H9 (cell line): ENCODE data around the gene FBLN1. TPM values are rescaled to one million over a fixed set of nuclear protein-coding genes. Genes with fewer than 3 reads are reported as not detected.

Experiments
- DNase-seq: peaks from one replicate; pipeline ENCODE4 v3.0.0-alpha.2; 2017
- H2AFZ ChIP-seq: one replicate; pipeline ENCODE4 v1.6.1; 2013; ENCODE audit warnings: mild to moderate bottlenecking, low read length, control low read depth, moderate library complexity
- H2AK5ac ChIP-seq: 2 replicates; pipeline ENCODE4 v1.6.1; 2013; ENCODE audit warnings: low read length, control low read depth, mixed read lengths; ENCODE audit not compliant: insufficient read length
- H2BK120ac ChIP-seq: one replicate; pipeline ENCODE4 v1.6.1; 2013; ENCODE audit warnings: low read depth, mild to moderate bottlenecking, low read length, control low read depth, inconsistent platforms; ENCODE audit not compliant: poor library complexity, severe bottlenecking
- H2BK12ac ChIP-seq: 2 replicates; pipeline ENCODE4 v1.6.1; 2013; ENCODE audit warnings: low read length, control low read depth, mixed read lengths, low read depth; ENCODE audit not compliant: insufficient read length
- H2BK15ac ChIP-seq: 2 replicates; pipeline ENCODE4 v1.6.1; 2013; ENCODE audit warnings: low read depth, low read length, control low read depth
- H2BK20ac ChIP-seq: one replicate; pipeline ENCODE4 v1.6.1; 2013; ENCODE audit warnings: low read depth, mild to moderate bottlenecking, low read length, control low read depth, inconsistent platforms; ENCODE audit not compliant: poor library complexity, severe bottlenecking
- H2BK5ac ChIP-seq: 2 replicates; pipeline ENCODE4 v1.6.1; 2013; ENCODE audit warnings: low read length, control low read depth, mixed read lengths; ENCODE audit not compliant: insufficient read length
- H3K14ac ChIP-seq: 2 replicates; pipeline ENCODE4 v1.6.1; 2013; ENCODE audit warnings: low read length, control low read depth; ENCODE audit not compliant: insufficient read depth
- H3K18ac ChIP-seq: 2 replicates; pipeline ENCODE4 v1.6.1; 2013; ENCODE audit warnings: low read depth, mild to moderate bottlenecking, mixed read lengths, low read length, control low read depth; ENCODE audit not compliant: insufficient read length
- H3K23ac ChIP-seq: 2 replicates; pipeline ENCODE4 v1.6.1; 2013; ENCODE audit warnings: low read length, control low read depth, mixed read lengths, low read depth; ENCODE audit not compliant: insufficient read length
- H3K23me2 ChIP-seq: 2 replicates; pipeline ENCODE4 v1.6.1; 2013; ENCODE audit warnings: low read depth, mild to moderate bottlenecking, mixed read lengths, low read length, control low read depth; ENCODE audit not compliant: insufficient read length, poor library complexity, severe bottlenecking
- H3K27ac ChIP-seq: 2 replicates; pipeline ENCODE4 v1.5.1; 2013; ENCODE audit warnings: low read length, control low read depth, mixed read lengths, low read depth; ENCODE audit not compliant: insufficient read length
- H3K27me3 ChIP-seq: 2 replicates; pipeline ENCODE4 v1.6.1; 2013; ENCODE audit warnings: low read length, control low read depth, inconsistent platforms; ENCODE audit not compliant: insufficient read depth
- H3K4ac ChIP-seq: 2 replicates; pipeline ENCODE4 v1.6.1; 2013; ENCODE audit warnings: low read depth, mild to moderate bottlenecking, control low read depth, inconsistent platforms, low read length, moderate library complexity
- H3K4me1 ChIP-seq: 2 replicates; pipeline ENCODE4 v1.6.1; 2013; ENCODE audit warnings: low read length, control low read depth, inconsistent platforms; ENCODE audit not compliant: insufficient read depth
- H3K4me2 ChIP-seq: 2 replicates; pipeline ENCODE4 v1.6.1; 2013; ENCODE audit warnings: low read length, control low read depth, mixed read lengths; ENCODE audit not compliant: insufficient read length, insufficient read depth
- H3K56ac ChIP-seq: 2 replicates; pipeline ENCODE4 v1.6.1; 2013; ENCODE audit warnings: low read depth, mild to moderate bottlenecking, mixed read lengths, low read length, control low read depth; ENCODE audit not compliant: insufficient read length
- H3K79me1 ChIP-seq: 2 replicates; pipeline ENCODE4 v1.6.1; 2013; ENCODE audit warnings: low read depth, mild to moderate bottlenecking, moderate library complexity, low read length, control low read depth, inconsistent platforms; ENCODE audit not compliant: insufficient read depth, poor library complexity, severe bottlenecking
- H3K79me2 ChIP-seq: 2 replicates; pipeline ENCODE4 v1.6.1; 2013; ENCODE audit warnings: low read length, control low read depth, inconsistent platforms; ENCODE audit not compliant: insufficient read depth
- H3K9ac ChIP-seq: 2 replicates; pipeline ENCODE4 v1.6.1; 2013; ENCODE audit warnings: low read length, control low read depth, mixed read lengths; ENCODE audit not compliant: insufficient read length; ENCODE audit errors: extremely low read depth
- H3K9me3 ChIP-seq: one replicate; pipeline ENCODE4 v1.6.1; 2013; ENCODE audit warnings: low read depth, low read length, inconsistent platforms; ENCODE audit not compliant: control insufficient read depth
- H3T11ph ChIP-seq: one replicate; pipeline ENCODE4 v1.6.1; 2013; ENCODE audit warnings: mild to moderate bottlenecking, low read length, control low read depth, inconsistent platforms
- H4K20me1 ChIP-seq: one replicate; pipeline ENCODE4 v1.6.1; 2013; ENCODE audit not compliant: control insufficient read depth, insufficient read length, insufficient read depth
- H4K5ac ChIP-seq: 2 replicates; pipeline ENCODE4 v1.6.1; 2013; ENCODE audit warnings: low read depth, mild to moderate bottlenecking, mixed read lengths, low read length, control low read depth; ENCODE audit not compliant: insufficient read length
- H4K8ac ChIP-seq: replicated peaks from 2 replicates; pipeline ENCODE4 v1.6.1; 2013; ENCODE audit warnings: low read length, control low read depth, mixed read lengths, low read depth; ENCODE audit not compliant: insufficient read length
- H4K91ac ChIP-seq: 2 replicates; pipeline ENCODE4 v1.6.1; 2013; ENCODE audit warnings: low read depth, mild to moderate bottlenecking, moderate library complexity, mixed read lengths, low read length, control low read depth; ENCODE audit not compliant: insufficient read length
- H3K27ac Mint-ChIP-seq, 3 experiments: 2 replicates in 2 of 3; 3 replicates in 1 of 3; pipeline ENCODE4 v1.8.0; 2020 to 2021; ENCODE audit warnings: mixed read lengths in 3 of 3, mild to moderate bottlenecking in 1 of 3, moderate library complexity in 1 of 3
- H3K27me3 Mint-ChIP-seq: 2 replicates; pipeline ENCODE4 v1.8.0; 2021; ENCODE audit warnings: low read depth, mild to moderate bottlenecking, moderate library complexity, mixed read lengths
- H3K36me3 Mint-ChIP-seq, 3 experiments: 2 replicates in 2 of 3; 3 replicates in 1 of 3; pipeline ENCODE4 v1.8.0; 2020 to 2021; ENCODE audit warnings: low read depth in 3 of 3, mixed read lengths in 3 of 3; ENCODE audit not compliant: insufficient read depth in 1 of 3
- H3K4me1 Mint-ChIP-seq, 2 experiments: 2 replicates each; pipeline ENCODE4 v1.8.0; 2020; ENCODE audit warnings: mixed read lengths in 2 of 2
- H3K4me3 Mint-ChIP-seq, 2 experiments: 2 replicates in 1 of 2; 3 replicates in 1 of 2; pipeline ENCODE4 v1.8.0; 2020 to 2021; ENCODE audit warnings: mild to moderate bottlenecking in 2 of 2, mixed read lengths in 2 of 2, moderate library complexity in 1 of 2
- H3K9me3 Mint-ChIP-seq, 2 experiments: 2 replicates in 1 of 2; 3 replicates in 1 of 2; pipeline ENCODE4 v1.8.0; 2020; ENCODE audit warnings: mild to moderate bottlenecking in 2 of 2, mixed read lengths in 2 of 2, moderate library complexity in 1 of 2
- WGBS: extraction: QIAGEN DNeasy Blood & Tissue Kit; methylation state at CpG from one replicate; pipeline ENCODE4 v1.1.7; 2013; ENCODE audit warnings: missing lambda C conversion rate, low lambda C conversion rate, mixed read lengths; ENCODE audit not compliant: insufficient read length; ENCODE audit errors: extremely low coverage; 5-methylcytosine and 5-hydroxymethylcytosine counted together
- total RNA-seq: library from RNA; stranded (reverse); gene quantifications from 2 replicates; pipeline ENCODE4 v1.2.1, GENCODE V29; 2021
- TF ChIP-seq, protein P1 (sequence below): fragments of 200-600 bp; sonication (generic); conservative IDR thresholded peaks from 3 replicates; pipeline ENCODE4 v1.8.0; 2021; ENCODE audit warnings: antibody characterized with exemption, mild to moderate bottlenecking

FBLN1 gene
- total RNA-seq, 1 experiment from 2014 or later = 140 TPM

DNA sequence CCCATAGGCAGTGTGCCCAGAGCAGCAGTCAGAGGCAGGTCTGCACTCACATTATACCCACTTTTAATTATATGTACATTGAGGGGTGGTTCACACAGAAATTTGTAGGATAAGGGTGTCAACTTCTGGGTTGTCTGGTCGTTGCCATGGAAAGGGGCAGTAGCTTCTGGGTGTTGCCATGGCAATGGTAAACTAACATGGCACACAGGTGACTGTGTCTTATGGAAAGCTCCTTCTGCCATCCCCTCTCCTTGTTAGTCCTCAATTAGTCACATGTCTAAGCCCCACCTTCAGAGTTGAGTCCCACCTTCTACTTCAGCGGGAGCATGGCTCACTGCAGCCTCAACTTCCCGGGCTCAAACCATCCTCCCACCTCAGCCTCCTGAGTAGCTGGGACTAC lies 112.7 kb downstream of the FBLN1 start:
- WGBS = no CpG with 5 or more reads among the region's 3 CpGs
- no peak overlapping the region for H3T11ph ChIP-seq
- no peak overlapping the region for H3K23ac ChIP-seq

More for the DNA sequence above, 112.7 kb downstream of the FBLN1 start:
- Histone ChIP-seq H2BK15ac (no peak overlapping the region), H3K18ac (no peak overlapping the region), H2BK120ac (no peak overlapping the region), H2BK12ac (no peak overlapping the region), H4K20me1 (no peaks in the 10 kb centered on the region), H2BK20ac (no peak overlapping the region), H3K79me1 (no peaks in the 10 kb centered on the region), H4K91ac (no peak overlapping the region), H2BK5ac (no peak overlapping the region), H3K23me2 (no peaks in the 10 kb centered on the region), H3K4me1 (peaks cover 3% of the 10 kb centered on the region; the same call in 1 of the 2 replicates), H3K4ac (no peak overlapping the region), H2AFZ (no peak overlapping the region), H3K9ac (no peak overlapping the region), H3K9me3 (no peaks in the 10 kb centered on the region), H3K27ac (no peak overlapping the region), H3K14ac (no peak overlapping the region), H3K27me3 (no peaks in the 10 kb centered on the region), H4K8ac (no peak overlapping the region), H3K56ac (no peak overlapping the region), H3K4me2 (no peak overlapping the region), H3K79me2 (no peaks in the 10 kb centered on the region), H4K5ac (no peak overlapping the region), H2AK5ac (no peak overlapping the region)
- TF ChIP-seq, protein P1, sequence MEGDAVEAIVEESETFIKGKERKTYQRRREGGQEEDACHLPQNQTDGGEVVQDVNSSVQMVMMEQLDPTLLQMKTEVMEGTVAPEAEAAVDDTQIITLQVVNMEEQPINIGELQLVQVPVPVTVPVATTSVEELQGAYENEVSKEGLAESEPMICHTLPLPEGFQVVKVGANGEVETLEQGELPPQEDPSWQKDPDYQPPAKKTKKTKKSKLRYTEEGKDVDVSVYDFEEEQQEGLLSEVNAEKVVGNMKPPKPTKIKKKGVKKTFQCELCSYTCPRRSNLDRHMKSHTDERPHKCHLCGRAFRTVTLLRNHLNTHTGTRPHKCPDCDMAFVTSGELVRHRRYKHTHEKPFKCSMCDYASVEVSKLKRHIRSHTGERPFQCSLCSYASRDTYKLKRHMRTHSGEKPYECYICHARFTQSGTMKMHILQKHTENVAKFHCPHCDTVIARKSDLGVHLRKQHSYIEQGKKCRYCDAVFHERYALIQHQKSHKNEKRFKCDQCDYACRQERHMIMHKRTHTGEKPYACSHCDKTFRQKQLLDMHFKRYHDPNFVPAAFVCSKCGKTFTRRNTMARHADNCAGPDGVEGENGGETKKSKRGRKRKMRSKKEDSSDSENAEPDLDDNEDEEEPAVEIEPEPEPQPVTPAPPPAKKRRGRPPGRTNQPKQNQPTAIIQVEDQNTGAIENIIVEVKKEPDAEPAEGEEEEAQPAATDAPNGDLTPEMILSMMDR = no peak
- H3K9me3 Mint-ChIP-seq = peaks cover 8% of the 10 kb centered on the region in 2 experiments
- peaks cover 1 to 7% (median 5%) of the 10 kb centered on the region in 3 experiments; a peak in 4 of 7 replicates for H3K36me3 Mint-ChIP-seq
- H3K4me1 Mint-ChIP-seq = peaks cover 7 to 14% of the 10 kb centered on the region in 2 experiments
- no peak overlapping the region for H3K27ac Mint-ChIP-seq
- H3K4me3 Mint-ChIP-seq = no peak overlapping the region
- DNase-seq = no peak
- H3K27me3 Mint-ChIP-seq = peaks cover 7% of the 10 kb centered on the region; the same call in 1 of the 2 replicates
